SU-DHL-6 (cell line): Measurements from ENCODE around the gene GALNT14.

Experiments used
- H2AFZ ChIP-seq: fragments of 200-600 bp; sonication (generic); 2 replicates; pipeline ENCODE4 v1.6.1; 2014; ENCODE audit warnings: low read depth, mild to moderate bottlenecking, moderate library complexity, mixed read lengths, antibody characterized with exemption, low read length; ENCODE audit not compliant: severe bottlenecking
- H3F3A ChIP-seq: fragments of 200-600 bp; shearing (Covaris generic); 2 replicates; pipeline ENCODE4 v1.6.0; 2016; ENCODE audit warnings: antibody characterized with exemption, mild to moderate bottlenecking; ENCODE audit not compliant: insufficient read depth
- H3K27ac ChIP-seq: fragments of 200-600 bp; sonication (generic); 2 replicates; pipeline ENCODE4 v1.5.1; 2016; ENCODE audit warnings: low read depth, mild to moderate bottlenecking, low read length, moderate library complexity, mixed read lengths
- H3K27me3 ChIP-seq: fragments of 200-600 bp; sonication (generic), shearing (Covaris generic); 2 replicates; pipeline ENCODE4 v1.6.0; 2014; ENCODE audit warnings: mild to moderate bottlenecking, low read length
- H3K36me3 ChIP-seq: fragments of 200-600 bp; sonication (generic); 2 replicates; pipeline ENCODE4 v1.6.1; 2014; ENCODE audit warnings: mild to moderate bottlenecking, low read length, mixed read lengths
- H3K4me2 ChIP-seq: fragments of 300-600, 200-600 bp; shearing (Covaris generic), sonication (generic); 2 replicates; pipeline ENCODE4 v1.6.0; 2014; ENCODE audit warnings: low read length, low read depth, mild to moderate bottlenecking; ENCODE audit not compliant: poor library complexity, severe bottlenecking
- H3K4me3 ChIP-seq: fragments of 200-600 bp; sonication (generic); 2 replicates; pipeline ENCODE4 v1.5.1; 2014; ENCODE audit warnings: antibody characterized with exemption, low read length, mild to moderate bottlenecking, mixed read lengths; ENCODE audit not compliant: insufficient read depth, poor library complexity, severe bottlenecking
- H3K79me2 ChIP-seq: fragments of 200-600 bp; sonication (generic); 2 replicates; pipeline ENCODE4 v1.6.1; 2014; ENCODE audit warnings: mild to moderate bottlenecking, low read length, moderate library complexity; ENCODE audit not compliant: insufficient read depth
- H3K9ac ChIP-seq: fragments of 200-600 bp; sonication (generic); 2 replicates; pipeline ENCODE4 v1.7.0; 2014; ENCODE audit warnings: mild to moderate bottlenecking, low read length
- H3K9me2 ChIP-seq: fragments of 200-600 bp; sonication (generic); replicated peaks from 2 replicates; pipeline ENCODE4 v1.6.1; 2014; ENCODE audit warnings: low read length; ENCODE audit not compliant: insufficient read depth
- H3K9me3 ChIP-seq: fragments of 200-600 bp; sonication (generic); 2 replicates; pipeline ENCODE4 v1.6.1; 2014; ENCODE audit warnings: low read length, mixed read lengths; ENCODE audit not compliant: insufficient read depth
- H4K20me1 ChIP-seq: fragments of 200-600 bp; sonication (generic); 2 replicates; pipeline ENCODE4 v1.6.1; 2014; ENCODE audit warnings: low read depth, mild to moderate bottlenecking, antibody characterized with exemption, low read length, moderate library complexity, mixed read lengths
- CTCF ChIP-seq: fragments of 200-600 bp; sonication (generic); IDR thresholded peaks from one replicate; pipeline ENCODE4 v1.5.1; 2017; ENCODE audit warnings: antibody characterized with exemption, mild to moderate bottlenecking, low read length, moderate library complexity; ENCODE audit not compliant: insufficient read depth, poor library complexity, severe bottlenecking
- EZH2phosphoT487 ChIP-seq: fragments of 200-600 bp; sonication (generic), shearing (Covaris generic); conservative IDR thresholded peaks from 2 replicates; pipeline ENCODE4 v1.6.1; 2018; ENCODE audit warnings: mild to moderate bottlenecking, antibody characterized with exemption, low read length, moderate library complexity, mixed read lengths

Gene GALNT14

GRCh38 chr2:30936977-30937376, 201.3 kb downstream of the GALNT14 start:
- Histone ChIP-seq H3K9me3 (no peaks in the 10 kb centered on the region), H4K20me1 (no peaks in the 10 kb centered on the region), H3K79me2 (no peaks in the 10 kb centered on the region), H3K36me3 (no peaks in the 10 kb centered on the region), H2AFZ (no peak overlapping the region), H3K4me3 (no peak overlapping the region), H3K9me2 (no peaks in the 10 kb centered on the region), H3K27ac (no peak overlapping the region), H3K4me2 (no peak overlapping the region), H3K27me3 (no peaks in the 10 kb centered on the region), H3F3A (no peaks in the 10 kb centered on the region), H3K9ac (no peak overlapping the region)
- no peak for TF ChIP-seq CTCF
- TF ChIP-seq EZH2phosphoT487 = no peak

GRCh38 chr2:30935795-30936194, 202.4 kb downstream of the GALNT14 start:
- TF ChIP-seq CTCF = no peak
- TF ChIP-seq EZH2phosphoT487 = no peak
- Histone ChIP-seq H3K4me2 (no peak overlapping the region), H4K20me1 (no peaks in the 10 kb centered on the region), H3K27ac (no peak overlapping the region), H3K27me3 (no peaks in the 10 kb centered on the region), H3K9me2 (no peaks in the 10 kb centered on the region), H3K79me2 (no peaks in the 10 kb centered on the region), H3F3A (no peaks in the 10 kb centered on the region), H2AFZ (no peak overlapping the region), H3K9me3 (no peaks in the 10 kb centered on the region), H3K36me3 (no peaks in the 10 kb centered on the region), H3K9ac (no peak overlapping the region), H3K4me3 (no peak overlapping the region)

- Histone ChIP-seq H3K36me3 (no peaks in the 10 kb centered on the region), H2AFZ (no peak overlapping the region), H3K4me2 (no peak overlapping the region), H3F3A (no peaks in the 10 kb centered on the region), H3K27me3 (no peaks in the 10 kb centered on the region), H3K27ac (no peak overlapping the region), H3K79me2 (no peaks in the 10 kb centered on the region), H3K9ac (no peak overlapping the region), H3K9me3 (no peaks in the 10 kb centered on the region), H4K20me1 (no peaks in the 10 kb centered on the region), H3K4me3 (no peak overlapping the region), H3K9me2 (no peaks in the 10 kb centered on the region)
- TF ChIP-seq CTCF (no peak), EZH2phosphoT487 (no peak)
Observed at GRCh38 chr2:30934066-30934465, 204.2 kb downstream of the GALNT14 start.
